OCI-LY3 (cell line): ENCODE measurements around the gene EMC10.

Experiments used
- H2AFZ ChIP-seq: fragments of 200-600, 300-600 bp; shearing (Covaris generic); 2 replicates; pipeline ENCODE4 v1.6.0; 2014; ENCODE audit warnings: antibody characterized with exemption, low read depth, low read length
- H3K27ac ChIP-seq: fragments of 200-600, 300-600 bp; sonication (generic); 2 replicates; pipeline ENCODE4 v1.5.1; 2014; ENCODE audit warnings: mild to moderate bottlenecking, low read length, moderate library complexity, mixed read lengths
- H3K27me3 ChIP-seq: fragments of 200-600, 300-600 bp; sonication (generic); 2 replicates; pipeline ENCODE4 v1.6.1; 2014; ENCODE audit warnings: low read depth, low read length, mixed read lengths
- H3K36me3 ChIP-seq: fragments of 200-600, 300-600 bp; sonication (generic); replicated peaks from 2 replicates; pipeline ENCODE3; 2014; ENCODE audit warnings: low read depth, low read length, mixed read lengths
- H3K4me1 ChIP-seq: fragments of 300-600, 200-600 bp; sonication (generic); 2 replicates; pipeline ENCODE4 v1.6.1; 2014; ENCODE audit warnings: low read length, mixed read lengths
- H3K4me2 ChIP-seq: fragments of 200-600, 300-600 bp; sonication (generic); 2 replicates; pipeline ENCODE4 v1.6.1; 2014; ENCODE audit warnings: low read length, mixed read lengths
- H3K4me3 ChIP-seq: fragments of 300-600, 200-600 bp; sonication (generic); 2 replicates; pipeline ENCODE4 v1.5.1; 2014; ENCODE audit warnings: antibody characterized with exemption, mild to moderate bottlenecking, low read length, moderate library complexity
- H3K79me2 ChIP-seq: fragments of 300-600, 200-600 bp; shearing (Covaris generic); 2 replicates; pipeline ENCODE4 v1.6.1; 2014; ENCODE audit warnings: mild to moderate bottlenecking, low read length, mixed read lengths
- H3K9ac ChIP-seq: fragments of 300-600, 200-600 bp; shearing (Covaris generic); 2 replicates; pipeline ENCODE4 v1.6.0; 2014; ENCODE audit warnings: mild to moderate bottlenecking, low read length, moderate library complexity
- H3K9me3 ChIP-seq: fragments of 200-600, 300-600 bp; shearing (Covaris generic); 2 replicates; pipeline ENCODE4 v1.6.1; 2014; ENCODE audit warnings: low read length, mixed read lengths; ENCODE audit not compliant: insufficient read depth
- H4K20me1 ChIP-seq: fragments of 200-600, 300-600 bp; sonication (generic); 2 replicates; pipeline ENCODE4 v1.6.1; 2016; ENCODE audit warnings: low read length, mixed read lengths; ENCODE audit not compliant: insufficient read depth
- EZH2phosphoT487 ChIP-seq: fragments of 200-600 bp; shearing (Covaris generic); IDR thresholded peaks from 2 replicates; pipeline ENCODE4 v1.6.1; 2018; ENCODE audit warnings: antibody characterized with exemption, mixed run types, low read depth
- TF ChIP-seq, protein P1 (sequence below): fragments of 200-600, 300-600 bp; sonication (generic); IDR thresholded peaks from 2 replicates; pipeline ENCODE4 v1.5.1; 2014; ENCODE audit warnings: antibody characterized with exemption, low read length, low read depth

Gene EMC10

DNA sequence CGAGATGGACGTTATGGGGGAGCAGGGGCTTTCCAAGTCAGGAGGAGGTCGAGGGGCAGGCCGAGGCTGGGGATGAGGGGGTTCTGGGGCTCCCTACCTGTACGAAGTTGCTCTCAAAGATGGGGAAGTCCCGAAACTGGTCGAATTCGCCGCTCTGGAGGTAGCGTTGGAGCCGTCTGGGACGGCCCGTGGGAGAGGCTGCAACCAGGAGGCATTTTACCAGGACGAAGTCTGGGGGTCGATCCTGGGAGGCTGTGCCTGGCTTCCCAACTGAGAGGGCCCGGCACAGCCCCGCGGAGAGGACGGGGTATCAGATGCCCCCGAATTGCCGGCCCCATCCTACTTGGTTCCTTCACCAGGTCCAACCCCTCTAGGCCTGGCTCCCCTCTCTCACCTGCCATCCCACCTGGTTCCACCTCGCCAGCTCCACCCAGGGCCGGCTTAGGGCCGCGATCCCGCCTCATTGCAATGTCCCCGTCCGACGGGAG, 527 bp upstream of the EMC10 start:
- Histone ChIP-seq H3K9ac (no peak overlapping the region), H3K9me3 (no peaks in the 10 kb centered on the region), H3K4me1 (peaks cover 18% of the 10 kb centered on the region), H3K27me3 (no peaks in the 10 kb centered on the region), H2AFZ (peak overlapping the region; percentile 67), H3K36me3 (peaks cover 23% of the 10 kb centered on the region), H4K20me1 (peaks cover 15% of the 10 kb centered on the region), H3K4me3 (peak overlapping the region; percentile 89), H3K27ac (no peak overlapping the region), H3K4me2 (peak overlapping the region; percentile 38), H3K79me2 (peaks cover 38% of the 10 kb centered on the region)
- TF ChIP-seq, protein P1, sequence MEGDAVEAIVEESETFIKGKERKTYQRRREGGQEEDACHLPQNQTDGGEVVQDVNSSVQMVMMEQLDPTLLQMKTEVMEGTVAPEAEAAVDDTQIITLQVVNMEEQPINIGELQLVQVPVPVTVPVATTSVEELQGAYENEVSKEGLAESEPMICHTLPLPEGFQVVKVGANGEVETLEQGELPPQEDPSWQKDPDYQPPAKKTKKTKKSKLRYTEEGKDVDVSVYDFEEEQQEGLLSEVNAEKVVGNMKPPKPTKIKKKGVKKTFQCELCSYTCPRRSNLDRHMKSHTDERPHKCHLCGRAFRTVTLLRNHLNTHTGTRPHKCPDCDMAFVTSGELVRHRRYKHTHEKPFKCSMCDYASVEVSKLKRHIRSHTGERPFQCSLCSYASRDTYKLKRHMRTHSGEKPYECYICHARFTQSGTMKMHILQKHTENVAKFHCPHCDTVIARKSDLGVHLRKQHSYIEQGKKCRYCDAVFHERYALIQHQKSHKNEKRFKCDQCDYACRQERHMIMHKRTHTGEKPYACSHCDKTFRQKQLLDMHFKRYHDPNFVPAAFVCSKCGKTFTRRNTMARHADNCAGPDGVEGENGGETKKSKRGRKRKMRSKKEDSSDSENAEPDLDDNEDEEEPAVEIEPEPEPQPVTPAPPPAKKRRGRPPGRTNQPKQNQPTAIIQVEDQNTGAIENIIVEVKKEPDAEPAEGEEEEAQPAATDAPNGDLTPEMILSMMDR = no peak
- no peak for TF ChIP-seq EZH2phosphoT487

DNA sequence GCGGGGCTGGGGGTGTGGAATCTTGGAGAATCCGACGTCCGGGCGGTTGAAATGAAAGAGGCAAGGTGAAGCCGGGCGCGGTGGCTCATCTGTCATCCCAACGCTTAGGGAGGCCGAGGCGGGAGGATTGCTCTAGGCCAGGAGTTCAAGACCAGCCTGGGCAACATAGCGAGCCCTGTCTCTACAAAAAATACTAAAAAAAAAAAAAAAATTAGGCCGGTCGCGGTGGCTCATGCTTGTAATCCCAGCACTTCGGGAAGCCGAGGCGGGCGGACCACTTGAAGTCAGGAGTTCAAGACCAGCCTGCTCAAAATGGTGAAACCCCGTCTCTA, 566 bp downstream of the EMC10 start:
- H3K27ac ChIP-seq = peak overlapping the region; percentile 61
- H3K27me3 ChIP-seq = no peaks in the 10 kb centered on the region
- H3K4me2 ChIP-seq = peak overlapping the region; percentile 74
- H3K9me3 ChIP-seq = no peaks in the 10 kb centered on the region
- no peak overlapping the region for H2AFZ ChIP-seq
- H3K79me2 ChIP-seq = peaks cover 38% of the 10 kb centered on the region
- H3K4me1 ChIP-seq = peaks cover 18% of the 10 kb centered on the region
- H3K9ac ChIP-seq = peak overlapping the region; percentile 93
- H4K20me1 ChIP-seq = peaks cover 15% of the 10 kb centered on the region
- TF ChIP-seq EZH2phosphoT487 = no peak
- TF ChIP-seq, protein P1 = no peak
- H3K36me3 ChIP-seq = peaks cover 23% of the 10 kb centered on the region
- peak overlapping the region; percentile 89 for H3K4me3 ChIP-seq

DNA sequence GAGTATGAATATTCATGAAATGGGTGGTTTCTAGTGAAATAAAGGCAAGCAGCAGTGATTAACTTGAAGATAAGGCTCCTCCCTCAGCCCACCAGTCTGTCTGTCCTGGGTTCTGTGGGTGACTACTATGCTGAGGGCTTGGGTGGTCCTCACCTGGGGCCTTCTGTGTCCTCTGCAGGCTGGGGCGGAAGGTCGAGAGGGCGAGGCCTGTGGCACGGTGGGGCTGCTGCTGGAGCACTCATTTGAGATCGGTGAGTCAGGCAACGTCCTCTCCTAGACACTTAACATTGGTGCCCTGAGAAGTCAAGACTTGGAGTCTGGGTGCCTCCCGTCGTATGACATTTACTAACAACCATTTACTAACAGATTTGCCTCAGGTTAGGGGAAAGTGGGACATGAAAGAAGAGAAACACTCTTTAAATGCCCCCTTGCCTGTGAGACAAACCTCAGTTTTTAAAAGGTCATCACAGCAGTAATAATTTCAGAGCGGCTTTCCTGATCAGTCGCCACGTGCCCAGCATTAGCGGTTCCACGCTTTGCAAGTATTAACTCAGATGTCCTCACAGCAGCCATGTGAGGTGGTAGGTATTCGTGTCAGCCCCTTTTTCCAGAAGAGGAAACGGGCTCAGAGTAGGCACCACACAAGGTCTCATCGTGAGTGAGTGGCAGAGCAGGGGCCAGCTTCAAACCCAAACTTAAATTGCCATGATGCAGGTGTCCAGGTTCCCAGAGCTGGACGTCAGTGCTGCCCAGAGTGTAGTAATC, 1.6 kb downstream of the EMC10 start:
- peak overlapping the region; percentile 89 for H3K4me3 ChIP-seq
- peak overlapping the region; percentile 93; the same call in 1 of the 2 replicates for H3K9ac ChIP-seq
- H3K79me2 ChIP-seq = peaks cover 38% of the 10 kb centered on the region
- H3K36me3 ChIP-seq = peaks cover 25% of the 10 kb centered on the region
- TF ChIP-seq EZH2phosphoT487 = no peak
- TF ChIP-seq, protein P1 = no peak
- peaks cover 18% of the 10 kb centered on the region for H3K4me1 ChIP-seq
- peak overlapping the region; percentile 74 for H3K4me2 ChIP-seq
- H2AFZ ChIP-seq = no peak overlapping the region
- H4K20me1 ChIP-seq = peaks cover 15% of the 10 kb centered on the region
- no peak overlapping the region for H3K27ac ChIP-seq
- H3K9me3 ChIP-seq = no peaks in the 10 kb centered on the region
- H3K27me3 ChIP-seq = no peaks in the 10 kb centered on the region

DNA sequence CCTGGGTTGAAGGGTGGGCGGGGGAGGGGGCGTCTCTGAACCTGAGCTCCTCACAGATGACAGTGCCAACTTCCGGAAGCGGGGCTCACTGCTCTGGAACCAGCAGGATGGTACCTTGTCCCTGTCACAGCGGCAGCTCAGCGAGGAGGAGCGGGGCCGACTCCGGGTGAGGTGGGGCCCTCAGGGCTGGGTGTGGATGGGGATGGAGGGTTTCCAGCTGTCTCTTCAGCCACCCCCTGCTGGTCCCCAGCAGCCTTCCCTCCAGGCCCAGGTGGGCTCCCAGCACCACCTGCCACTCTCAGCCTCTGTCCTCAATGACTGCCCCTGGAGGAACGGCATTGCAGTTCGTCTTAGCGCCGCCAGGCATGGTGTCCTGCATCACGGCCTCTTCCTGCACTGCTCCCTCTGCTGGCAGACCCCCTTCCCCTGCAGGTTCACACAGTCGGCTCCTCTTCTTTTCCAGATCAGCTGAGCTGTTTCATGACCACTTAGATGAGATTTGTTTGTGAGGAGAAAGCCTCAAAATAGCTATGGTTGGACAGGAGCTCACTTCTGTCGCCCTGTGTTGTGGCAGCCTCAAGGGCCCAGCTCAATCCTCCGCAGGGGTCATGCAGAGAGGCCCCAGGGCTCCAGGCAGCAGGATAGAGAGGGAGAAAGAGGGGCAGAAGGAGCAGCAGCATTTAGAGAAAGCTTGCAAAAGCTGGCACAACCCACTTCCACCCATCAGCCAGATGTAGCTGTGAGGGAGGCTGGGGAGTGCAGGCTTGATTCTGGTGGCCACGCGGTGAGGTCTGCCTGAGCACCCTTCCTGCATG, 2.8 kb downstream of the EMC10 start:
- Histone ChIP-seq H2AFZ (no peak overlapping the region), H3K27ac (no peak overlapping the region), H3K79me2 (peaks cover 38% of the 10 kb centered on the region), H3K4me1 (peaks cover 18% of the 10 kb centered on the region), H3K4me3 (no peak overlapping the region), H3K9ac (no peak overlapping the region), H3K36me3 (peaks cover 30% of the 10 kb centered on the region), H3K9me3 (no peaks in the 10 kb centered on the region), H3K27me3 (no peaks in the 10 kb centered on the region), H4K20me1 (peaks cover 15% of the 10 kb centered on the region), H3K4me2 (no peak overlapping the region)
- TF ChIP-seq EZH2phosphoT487 = no peak
- TF ChIP-seq, protein P1 = peak; percentile 87
